HFFc6 (cell line): ENCODE results near the gene RTEL1. TPM values are rescaled to one million over a fixed set of nuclear protein-coding genes. Genes with fewer than 3 reads are reported as not detected.

Source experiments
- DNase-seq: peaks from one replicate; pipeline ENCODE4 v3.0.0-alpha.2; 2018
- H3K27ac Mint-ChIP-seq: 2 replicates; pipeline ENCODE4 v1.8.0; 2020; ENCODE audit warnings: mild to moderate bottlenecking, mixed read lengths
- H3K27me3 Mint-ChIP-seq: 2 replicates; pipeline ENCODE4 v1.8.0; 2021; ENCODE audit warnings: mild to moderate bottlenecking, moderate library complexity, mixed read lengths; ENCODE audit not compliant: insufficient read depth
- H3K36me3 Mint-ChIP-seq: 2 replicates; pipeline ENCODE4 v1.8.0; 2021; ENCODE audit warnings: low read depth, mixed read lengths
- H3K4me1 Mint-ChIP-seq: 2 replicates; pipeline ENCODE4 v1.8.0; 2020; ENCODE audit warnings: low read depth, mixed read lengths
- H3K4me3 Mint-ChIP-seq: 2 replicates; pipeline ENCODE4 v1.8.0; 2020; ENCODE audit warnings: mild to moderate bottlenecking, moderate library complexity, mixed read lengths
- H3K9me3 Mint-ChIP-seq: 2 replicates; pipeline ENCODE4 v1.8.0; 2020; ENCODE audit warnings: mild to moderate bottlenecking, mixed read lengths
- total RNA-seq, 6 experiments: library from RNA; stranded (reverse); fragmentation: NEBNext Ultra II Directional; extraction: Animal tissue kit (Norgen Biotek cat#: 25700); gene quantifications; 2 replicates in 1 of 6; 3 replicates in 5 of 6; pipeline ENCODE4 v1.2.3, GENCODE V29; 2021
- TF ChIP-seq, protein P1 (sequence below): fragments of 200-600 bp; sonication (generic); IDR thresholded peaks from 2 replicates; pipeline ENCODE4 v1.5.0; 2021; ENCODE audit warnings: antibody characterized with exemption, mild to moderate bottlenecking

RTEL1 gene
- total RNA-seq, 6 experiments from 2014 or later: 19.0 to 26.8 (median 22.7) TPM

DNA sequence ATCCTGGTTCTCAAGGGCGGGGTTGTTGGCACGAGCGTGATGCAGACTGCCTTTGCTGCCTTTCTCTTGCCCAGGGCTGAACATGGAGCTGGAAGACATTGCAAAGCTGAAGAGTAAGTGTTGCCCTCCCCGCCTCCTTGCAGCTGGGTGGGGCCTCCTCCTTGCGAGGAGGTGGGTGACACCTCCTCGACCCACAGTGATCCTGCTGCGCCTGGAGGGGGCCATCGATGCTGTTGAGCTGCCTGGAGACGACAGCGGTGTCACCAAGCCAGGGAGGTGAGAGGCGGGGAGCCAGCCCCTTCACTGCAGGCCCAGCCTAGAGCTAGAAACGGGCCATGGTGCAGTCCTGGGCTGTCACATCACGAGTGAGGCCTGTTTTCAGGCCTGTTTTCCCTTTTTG, 20.0 kb downstream of the RTEL1 start:
- DNase-seq: no peak
- no peak overlapping the region for H3K27ac Mint-ChIP-seq
- peaks cover 4% of the 10 kb centered on the region for H3K27me3 Mint-ChIP-seq
- TF ChIP-seq, protein P1, sequence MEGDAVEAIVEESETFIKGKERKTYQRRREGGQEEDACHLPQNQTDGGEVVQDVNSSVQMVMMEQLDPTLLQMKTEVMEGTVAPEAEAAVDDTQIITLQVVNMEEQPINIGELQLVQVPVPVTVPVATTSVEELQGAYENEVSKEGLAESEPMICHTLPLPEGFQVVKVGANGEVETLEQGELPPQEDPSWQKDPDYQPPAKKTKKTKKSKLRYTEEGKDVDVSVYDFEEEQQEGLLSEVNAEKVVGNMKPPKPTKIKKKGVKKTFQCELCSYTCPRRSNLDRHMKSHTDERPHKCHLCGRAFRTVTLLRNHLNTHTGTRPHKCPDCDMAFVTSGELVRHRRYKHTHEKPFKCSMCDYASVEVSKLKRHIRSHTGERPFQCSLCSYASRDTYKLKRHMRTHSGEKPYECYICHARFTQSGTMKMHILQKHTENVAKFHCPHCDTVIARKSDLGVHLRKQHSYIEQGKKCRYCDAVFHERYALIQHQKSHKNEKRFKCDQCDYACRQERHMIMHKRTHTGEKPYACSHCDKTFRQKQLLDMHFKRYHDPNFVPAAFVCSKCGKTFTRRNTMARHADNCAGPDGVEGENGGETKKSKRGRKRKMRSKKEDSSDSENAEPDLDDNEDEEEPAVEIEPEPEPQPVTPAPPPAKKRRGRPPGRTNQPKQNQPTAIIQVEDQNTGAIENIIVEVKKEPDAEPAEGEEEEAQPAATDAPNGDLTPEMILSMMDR: no peak
- peaks cover 21% of the 10 kb centered on the region for H3K36me3 Mint-ChIP-seq
- no peaks in the 10 kb centered on the region for H3K9me3 Mint-ChIP-seq
- H3K4me3 Mint-ChIP-seq: no peak overlapping the region
- peaks cover 9% of the 10 kb centered on the region for H3K4me1 Mint-ChIP-seq

DNA sequence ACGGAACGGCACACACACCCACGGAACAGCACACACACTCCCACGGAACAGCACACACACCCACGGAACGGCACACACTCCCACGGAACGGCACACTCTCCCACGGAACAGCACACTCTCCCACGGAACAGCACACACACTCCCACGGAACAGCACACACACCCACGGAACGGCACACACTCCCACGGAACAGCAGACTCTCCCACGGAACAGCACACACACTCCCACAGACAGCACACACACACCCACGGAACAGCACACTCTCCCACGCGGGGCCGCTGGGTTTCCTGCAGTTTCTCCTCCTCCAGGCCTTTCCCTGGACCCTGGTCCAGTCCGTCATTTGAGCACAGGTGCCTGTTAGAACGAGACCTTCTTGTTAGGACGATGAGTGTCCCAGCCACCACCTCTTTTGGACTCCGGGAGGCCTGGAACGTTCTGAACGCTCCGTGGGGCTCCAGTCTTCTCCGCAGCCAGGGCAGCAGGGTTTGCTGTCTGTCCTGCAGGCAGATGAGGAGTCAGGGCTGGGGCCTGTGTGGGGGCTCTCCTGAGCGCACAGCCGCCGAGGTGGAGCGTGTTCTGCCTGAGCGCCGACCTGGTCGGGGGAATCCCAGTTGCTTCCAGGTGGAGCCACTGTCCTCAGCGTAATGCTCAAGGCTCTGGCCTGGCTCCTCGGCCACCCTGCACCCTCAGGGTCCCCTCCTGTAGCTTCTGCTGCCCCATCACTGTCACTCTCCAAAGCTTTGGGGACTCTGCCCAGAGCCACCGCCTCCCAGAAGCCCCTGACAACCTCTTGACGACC, 20.8 kb downstream of the RTEL1 start:
- H3K27me3 Mint-ChIP-seq: peaks cover 4% of the 10 kb centered on the region
- H3K27ac Mint-ChIP-seq: no peak overlapping the region; the same call in 1 of the 2 replicates
- TF ChIP-seq, protein P1: no peak
- H3K4me3 Mint-ChIP-seq: no peak overlapping the region
- DNase-seq: no peak
- peaks cover 26% of the 10 kb centered on the region for H3K36me3 Mint-ChIP-seq
- H3K9me3 Mint-ChIP-seq: no peaks in the 10 kb centered on the region; the same call in 1 of the 2 replicates
- H3K4me1 Mint-ChIP-seq: peaks cover 14% of the 10 kb centered on the region

DNA sequence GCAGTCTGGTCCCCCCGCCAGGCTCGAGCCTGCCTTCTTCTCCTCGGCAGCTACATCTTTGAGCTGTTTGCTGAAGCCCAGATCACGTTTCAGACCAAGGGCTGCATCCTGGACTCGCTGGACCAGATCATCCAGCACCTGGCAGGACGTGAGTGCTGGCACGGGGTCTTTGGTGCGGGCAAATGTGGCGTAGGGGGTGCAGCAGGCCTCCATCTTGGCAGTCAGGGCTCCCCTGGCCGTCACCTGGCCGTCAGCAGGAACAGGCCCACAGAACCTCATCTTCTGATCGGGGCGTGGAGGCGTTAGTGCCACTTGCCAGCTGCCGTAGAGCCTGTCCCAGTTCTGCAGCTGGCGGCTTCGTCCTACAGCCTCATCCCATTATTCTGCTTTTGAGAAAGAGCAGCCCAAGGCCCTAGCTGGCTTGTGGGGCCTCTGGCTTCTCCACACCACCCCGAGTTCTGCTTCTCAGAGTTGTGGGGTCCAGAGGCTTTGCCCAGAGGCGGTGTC, 21.7 kb downstream of the RTEL1 start:
- H3K27ac Mint-ChIP-seq: no peak overlapping the region
- H3K4me1 Mint-ChIP-seq: peaks cover 17% of the 10 kb centered on the region
- no peak for DNase-seq
- H3K9me3 Mint-ChIP-seq: no peaks in the 10 kb centered on the region; the same call in 1 of the 2 replicates
- H3K4me3 Mint-ChIP-seq: no peak overlapping the region
- H3K36me3 Mint-ChIP-seq: peaks cover 27% of the 10 kb centered on the region
- TF ChIP-seq, protein P1: no peak
- peaks cover 4% of the 10 kb centered on the region for H3K27me3 Mint-ChIP-seq

DNA sequence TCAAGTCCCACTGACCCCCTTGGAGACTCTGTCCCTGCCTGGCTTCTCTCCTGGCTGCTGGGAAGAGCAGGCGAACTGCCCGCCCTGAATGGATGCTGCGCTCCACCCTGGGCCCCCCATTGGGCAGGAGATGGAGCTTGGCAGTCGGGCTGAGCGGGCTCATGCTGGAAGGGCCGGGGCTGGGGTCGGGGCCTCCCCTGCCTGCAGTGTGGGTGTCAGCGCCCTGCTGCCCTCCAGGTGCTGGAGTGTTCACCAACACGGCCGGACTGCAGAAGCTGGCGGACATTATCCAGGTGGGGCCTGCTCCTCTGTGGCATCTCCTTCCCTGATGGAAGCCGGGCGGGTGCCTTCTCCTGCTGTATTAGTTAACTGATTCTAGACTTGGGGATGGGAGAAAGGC, 22.3 kb downstream of the RTEL1 start:
- Mint-ChIP-seq H3K4me1 (peaks cover 17% of the 10 kb centered on the region), H3K4me3 (no peak overlapping the region), H3K9me3 (no peaks in the 10 kb centered on the region; the same call in 1 of the 2 replicates), H3K27ac (no peak overlapping the region), H3K27me3 (peaks cover 4% of the 10 kb centered on the region), H3K36me3 (peaks cover 28% of the 10 kb centered on the region)
- TF ChIP-seq, protein P1: no peak
- DNase-seq: no peak

DNA sequence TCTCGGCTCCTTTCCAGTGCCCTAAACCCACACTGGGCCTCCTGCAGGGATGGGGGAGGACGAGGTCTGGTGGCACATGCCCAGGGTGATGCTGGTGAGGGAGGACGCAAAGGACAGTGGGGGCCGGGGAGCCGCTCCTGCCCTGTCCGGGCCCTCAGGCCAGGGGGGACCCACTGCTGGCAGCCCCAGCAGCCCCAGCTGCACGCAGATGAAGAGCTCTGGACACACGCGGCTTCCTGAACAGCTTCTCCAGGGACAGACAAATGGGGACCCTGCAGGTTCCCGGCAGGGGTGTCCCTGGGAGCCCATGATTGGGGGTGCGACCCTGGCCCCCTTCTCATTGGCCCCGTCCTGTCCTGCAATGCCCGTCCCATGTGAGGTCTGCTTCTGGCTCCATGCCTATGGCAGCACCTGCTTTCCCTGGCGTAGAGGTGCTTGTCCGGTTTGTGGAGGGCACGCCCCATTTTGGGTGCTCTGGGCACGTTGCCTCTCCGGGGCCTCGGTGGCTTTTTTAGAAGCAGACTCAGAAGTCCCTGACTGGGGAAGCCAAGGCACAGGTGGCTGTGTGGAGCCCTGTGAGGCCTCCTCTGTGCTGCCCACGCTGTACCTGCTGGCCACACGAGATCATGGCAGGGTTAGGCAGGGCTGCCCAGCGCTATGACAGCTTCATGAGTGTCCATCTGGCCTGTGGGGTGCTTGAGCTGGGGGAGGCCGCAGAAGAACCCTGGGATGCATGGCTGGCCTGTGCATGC, 22.9 kb downstream of the RTEL1 start:
- H3K9me3 Mint-ChIP-seq: no peaks in the 10 kb centered on the region; the same call in 1 of the 2 replicates
- peaks cover 17% of the 10 kb centered on the region for H3K4me1 Mint-ChIP-seq
- peaks cover 4% of the 10 kb centered on the region for H3K27me3 Mint-ChIP-seq
- no peak for DNase-seq
- H3K27ac Mint-ChIP-seq: peak overlapping the region; percentile 95
- TF ChIP-seq, protein P1: no peak
- H3K4me3 Mint-ChIP-seq: no peak overlapping the region
- H3K36me3 Mint-ChIP-seq: peaks cover 23% of the 10 kb centered on the region
